Osteocyte (in vitro differentiated cells): ENCODE data around the gene CCNT2. TPM values are rescaled to one million over a fixed set of nuclear protein-coding genes. Genes with fewer than 3 reads are reported as not detected.
"Not testable (repeated sequence)": the region's sequence is repeated elsewhere in the genome, so short reads cannot be mapped to it uniquely, and the experiment has no call there.

Experiments used
- DNase-seq: peaks from one replicate; pipeline ENCODE4 v3.0.0; 2021; ENCODE audit warnings: mixed read lengths; ENCODE audit not compliant: unreplicated experiment; ENCODE audit errors: extremely low spot score
- H3K27ac Mint-ChIP-seq: one replicate; pipeline ENCODE4 v1.8.0; 2021; ENCODE audit warnings: mild to moderate bottlenecking, mixed read lengths; ENCODE audit not compliant: unreplicated experiment
- H3K27me3 Mint-ChIP-seq: one replicate; pipeline ENCODE4 v1.8.0; 2021; ENCODE audit warnings: mixed read lengths; ENCODE audit not compliant: unreplicated experiment
- H3K36me3 Mint-ChIP-seq: one replicate; pipeline ENCODE4 v1.8.0; 2021; ENCODE audit warnings: mixed read lengths; ENCODE audit not compliant: unreplicated experiment
- H3K4me1 Mint-ChIP-seq: one replicate; pipeline ENCODE4 v1.8.0; 2021; ENCODE audit warnings: mixed read lengths; ENCODE audit not compliant: unreplicated experiment
- H3K4me3 Mint-ChIP-seq: one replicate; pipeline ENCODE4 v1.8.0; 2021; ENCODE audit warnings: mild to moderate bottlenecking, moderate library complexity, mixed read lengths; ENCODE audit not compliant: unreplicated experiment
- H3K9me3 Mint-ChIP-seq: one replicate; pipeline ENCODE4 v1.8.0; 2021; ENCODE audit warnings: mixed read lengths; ENCODE audit not compliant: unreplicated experiment
- total RNA-seq: library from RNA; stranded (reverse); gene quantifications from 2 replicates; pipeline ENCODE4 v1.2.1, GENCODE V29; 2021
- TF ChIP-seq, protein P1 (sequence below): fragments of 200-600 bp; sonication (generic); IDR thresholded peaks from 2 replicates; pipeline ENCODE4 v1.5.0; 2021; ENCODE audit warnings: antibody characterized with exemption, mild to moderate bottlenecking, moderate library complexity

The CCNT2 gene
- total RNA-seq, 1 donor from 2014 or later = 33.0 TPM

DNA sequence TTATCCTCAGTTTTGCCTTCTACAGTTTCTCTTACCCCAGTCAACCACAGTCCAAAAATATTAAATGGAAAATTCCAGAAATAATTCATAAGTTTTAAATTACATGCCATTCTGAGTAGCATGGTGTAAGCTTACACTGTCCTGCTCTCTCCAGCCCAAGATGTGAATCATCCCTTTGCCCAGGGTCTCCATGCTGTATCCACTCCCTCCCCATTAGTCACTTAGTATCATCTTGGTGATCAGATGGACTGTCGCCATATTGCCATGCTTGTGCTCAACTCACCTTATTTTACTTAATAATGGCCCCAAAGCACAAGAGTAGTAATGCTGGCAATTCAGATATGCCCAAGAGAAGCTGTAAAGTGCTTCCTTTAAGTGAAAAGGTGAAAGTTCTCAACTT lies 18.5 kb upstream of the CCNT2 start:
- no peaks in the 10 kb centered on the region for H3K36me3 Mint-ChIP-seq
- no peak for DNase-seq
- TF ChIP-seq, protein P1, sequence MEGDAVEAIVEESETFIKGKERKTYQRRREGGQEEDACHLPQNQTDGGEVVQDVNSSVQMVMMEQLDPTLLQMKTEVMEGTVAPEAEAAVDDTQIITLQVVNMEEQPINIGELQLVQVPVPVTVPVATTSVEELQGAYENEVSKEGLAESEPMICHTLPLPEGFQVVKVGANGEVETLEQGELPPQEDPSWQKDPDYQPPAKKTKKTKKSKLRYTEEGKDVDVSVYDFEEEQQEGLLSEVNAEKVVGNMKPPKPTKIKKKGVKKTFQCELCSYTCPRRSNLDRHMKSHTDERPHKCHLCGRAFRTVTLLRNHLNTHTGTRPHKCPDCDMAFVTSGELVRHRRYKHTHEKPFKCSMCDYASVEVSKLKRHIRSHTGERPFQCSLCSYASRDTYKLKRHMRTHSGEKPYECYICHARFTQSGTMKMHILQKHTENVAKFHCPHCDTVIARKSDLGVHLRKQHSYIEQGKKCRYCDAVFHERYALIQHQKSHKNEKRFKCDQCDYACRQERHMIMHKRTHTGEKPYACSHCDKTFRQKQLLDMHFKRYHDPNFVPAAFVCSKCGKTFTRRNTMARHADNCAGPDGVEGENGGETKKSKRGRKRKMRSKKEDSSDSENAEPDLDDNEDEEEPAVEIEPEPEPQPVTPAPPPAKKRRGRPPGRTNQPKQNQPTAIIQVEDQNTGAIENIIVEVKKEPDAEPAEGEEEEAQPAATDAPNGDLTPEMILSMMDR = no peak
- H3K27me3 Mint-ChIP-seq = peaks cover 9% of the 10 kb centered on the region
- peaks cover 14% of the 10 kb centered on the region for H3K4me1 Mint-ChIP-seq
- no peaks in the 10 kb centered on the region for H3K9me3 Mint-ChIP-seq
- no peak overlapping the region for H3K4me3 Mint-ChIP-seq
- H3K27ac Mint-ChIP-seq = no peak overlapping the region

DNA sequence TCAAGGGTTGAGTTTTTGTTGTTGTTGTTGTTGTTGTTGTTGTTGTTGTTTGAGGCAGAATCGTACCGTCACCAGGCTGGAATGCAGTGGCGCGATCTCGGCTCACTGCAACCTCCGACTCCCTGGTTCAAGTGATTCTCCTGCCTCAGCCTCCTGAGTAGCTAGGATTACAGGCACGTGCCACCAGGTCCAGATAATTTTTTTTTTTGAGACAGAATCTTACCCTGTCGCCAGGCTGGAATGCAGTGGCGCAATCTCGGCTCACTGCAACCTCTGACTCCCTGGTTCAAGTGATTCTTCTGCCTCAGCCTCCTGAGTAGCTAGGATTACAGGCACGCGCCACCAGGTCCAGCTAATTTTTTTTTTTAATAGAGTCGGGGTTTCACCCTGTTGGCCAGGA lies 14.9 kb upstream of the CCNT2 start:
- not testable (repeated sequence) for DNase-seq, H3K27me3 Mint-ChIP-seq, H3K27ac Mint-ChIP-seq, H3K9me3 Mint-ChIP-seq, H3K4me3 Mint-ChIP-seq, H3K36me3 Mint-ChIP-seq
- H3K4me1 Mint-ChIP-seq = peaks cover 14% of the 10 kb centered on the region

DNA sequence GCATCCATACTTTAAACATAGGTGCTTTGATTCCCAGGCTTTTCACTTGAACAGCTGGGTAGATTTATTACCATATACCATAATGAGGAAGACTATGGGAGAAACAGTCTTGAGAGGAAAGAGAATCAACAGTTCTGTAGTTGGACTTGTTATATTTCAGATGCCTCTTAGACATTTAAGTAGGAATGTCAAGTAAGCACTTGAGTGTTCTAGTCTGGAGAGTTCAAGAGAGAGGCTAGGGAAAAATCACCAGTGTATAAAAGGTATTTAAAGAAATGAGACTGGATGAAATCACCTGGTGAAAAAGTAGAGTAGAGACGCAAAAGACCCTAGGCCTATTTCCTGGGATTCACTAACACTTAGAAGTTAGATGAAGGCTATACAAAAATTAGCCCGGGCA lies 13.5 kb upstream of the CCNT2 start:
- no peaks in the 10 kb centered on the region for H3K36me3 Mint-ChIP-seq
- TF ChIP-seq, protein P1 = no peak
- no peak for DNase-seq
- no peak overlapping the region for H3K4me3 Mint-ChIP-seq
- H3K4me1 Mint-ChIP-seq = peaks cover 3% of the 10 kb centered on the region
- peaks cover 9% of the 10 kb centered on the region for H3K9me3 Mint-ChIP-seq
- H3K27me3 Mint-ChIP-seq = peaks cover 3% of the 10 kb centered on the region
- H3K27ac Mint-ChIP-seq = no peak overlapping the region

DNA sequence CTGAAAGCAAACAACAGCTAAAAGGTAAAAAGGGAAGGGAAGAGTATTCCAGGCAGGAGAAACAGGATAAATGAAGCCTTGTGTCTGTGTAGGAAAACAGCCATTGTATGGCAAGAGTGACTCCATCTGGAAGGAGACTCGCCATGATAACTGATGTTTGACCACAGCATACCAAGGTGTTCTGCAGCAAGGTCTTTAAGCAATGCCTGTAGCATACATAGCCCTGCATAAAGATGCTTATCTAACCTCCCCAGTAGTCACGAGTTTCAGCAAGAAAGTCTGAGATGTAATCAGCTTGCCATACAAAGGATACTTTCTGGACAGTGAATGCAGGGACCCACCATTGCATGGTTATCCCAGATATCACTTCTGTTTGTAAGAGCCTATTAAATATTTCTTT lies 11.9 kb upstream of the CCNT2 start:
- no peaks in the 10 kb centered on the region for H3K36me3 Mint-ChIP-seq
- DNase-seq = no peak
- TF ChIP-seq, protein P1 = no peak
- no peak overlapping the region for H3K27ac Mint-ChIP-seq
- peaks cover 9% of the 10 kb centered on the region for H3K9me3 Mint-ChIP-seq
- no peaks in the 10 kb centered on the region for H3K4me1 Mint-ChIP-seq
- H3K27me3 Mint-ChIP-seq = peaks cover 3% of the 10 kb centered on the region
- no peak overlapping the region for H3K4me3 Mint-ChIP-seq

DNA sequence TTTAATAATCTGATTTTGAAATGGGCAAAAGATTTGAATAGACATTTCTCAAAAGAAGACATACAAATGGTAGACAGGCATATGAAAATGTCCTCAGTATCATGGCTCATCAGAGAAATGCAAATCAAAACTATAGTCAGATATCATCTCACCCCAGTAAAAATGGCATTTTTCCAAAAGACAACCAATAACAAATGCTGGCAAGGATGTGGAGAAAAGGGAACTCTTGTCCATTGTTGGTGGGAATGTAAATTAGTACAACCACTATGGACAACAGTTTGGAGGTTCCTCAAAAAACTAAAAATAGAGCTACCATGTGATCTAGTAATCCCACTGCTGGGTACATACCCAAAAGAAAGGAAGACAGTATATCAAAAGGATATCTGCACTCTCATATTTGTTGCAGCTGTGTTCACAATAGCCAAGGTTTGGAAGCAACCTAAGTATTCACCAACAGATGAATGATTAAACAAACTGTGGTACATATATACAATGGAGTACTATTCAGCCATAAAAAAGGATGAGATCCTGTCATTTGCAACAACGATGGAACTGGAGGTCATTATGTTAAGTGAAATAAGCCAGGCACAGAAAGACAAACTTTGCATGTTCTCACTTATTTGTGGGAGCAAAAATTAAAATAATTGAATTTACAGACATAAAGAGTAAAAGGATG lies 11.0 kb upstream of the CCNT2 start:
- not testable (repeated sequence) for H3K27ac Mint-ChIP-seq, DNase-seq, H3K36me3 Mint-ChIP-seq, H3K27me3 Mint-ChIP-seq, H3K9me3 Mint-ChIP-seq, H3K4me3 Mint-ChIP-seq, H3K4me1 Mint-ChIP-seq

DNA sequence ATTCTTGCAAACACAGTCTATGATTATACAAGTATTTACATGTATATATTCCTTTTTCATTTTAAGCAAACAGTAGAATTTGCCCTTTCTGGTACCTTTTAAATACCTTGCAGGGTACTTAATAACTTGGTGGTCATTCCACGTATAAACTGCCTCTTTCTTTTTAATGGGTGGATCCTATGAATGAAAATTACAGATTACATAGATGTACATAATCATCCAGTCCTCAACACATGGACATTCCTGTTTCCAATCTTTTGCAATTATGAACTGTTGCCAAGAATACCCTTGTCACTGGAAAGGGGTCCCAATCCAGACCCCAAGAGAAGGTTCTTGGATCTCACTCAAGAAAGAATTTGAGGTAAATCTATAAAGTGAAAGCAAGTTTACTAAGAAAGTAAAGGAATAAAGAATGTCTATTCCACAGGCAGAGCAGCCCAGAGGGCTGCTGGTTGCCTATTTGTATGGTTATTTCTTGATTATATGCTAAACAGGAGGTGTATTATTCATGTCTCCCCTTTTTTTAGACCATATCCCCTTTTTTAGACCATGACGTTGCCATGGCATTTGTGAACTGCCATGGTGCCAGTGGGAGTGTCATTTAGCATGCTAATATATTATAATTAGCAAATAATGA lies 7.7 kb upstream of the CCNT2 start:
- H3K4me3 Mint-ChIP-seq = no peak overlapping the region
- H3K4me1 Mint-ChIP-seq = no peaks in the 10 kb centered on the region
- TF ChIP-seq, protein P1 = no peak
- H3K36me3 Mint-ChIP-seq = no peaks in the 10 kb centered on the region
- peaks cover 12% of the 10 kb centered on the region for H3K27me3 Mint-ChIP-seq
- no peak for DNase-seq
- H3K27ac Mint-ChIP-seq = no peak overlapping the region
- peaks cover 27% of the 10 kb centered on the region for H3K9me3 Mint-ChIP-seq
